Esophagus squamous epithelium (tissue), 4 donors: Measurements from ENCODE around the gene RILPL1.

Source experiments
- CTCF ChIP-seq, 6 experiments: fragments of 450-650 bp in 4 of 6; fragments of 200-600 bp in 2 of 6; sonication (generic) in 2 of 6; IDR thresholded peaks; one replicate each; pipeline ENCODE4 v1.5.1; 2016 to 2019; ENCODE audit warnings: antibody characterized with exemption in 6 of 6, mild to moderate bottlenecking in 4 of 6, moderate library complexity in 4 of 6
- POLR2A ChIP-seq, 4 donors: fragments of 450-650 bp; IDR thresholded peaks; one replicate each; pipeline ENCODE4 v1.6.1; 2017; ENCODE audit warnings: antibody characterized with exemption in 4 of 4, mild to moderate bottlenecking in 4 of 4, moderate library complexity in 3 of 4

DNA sequence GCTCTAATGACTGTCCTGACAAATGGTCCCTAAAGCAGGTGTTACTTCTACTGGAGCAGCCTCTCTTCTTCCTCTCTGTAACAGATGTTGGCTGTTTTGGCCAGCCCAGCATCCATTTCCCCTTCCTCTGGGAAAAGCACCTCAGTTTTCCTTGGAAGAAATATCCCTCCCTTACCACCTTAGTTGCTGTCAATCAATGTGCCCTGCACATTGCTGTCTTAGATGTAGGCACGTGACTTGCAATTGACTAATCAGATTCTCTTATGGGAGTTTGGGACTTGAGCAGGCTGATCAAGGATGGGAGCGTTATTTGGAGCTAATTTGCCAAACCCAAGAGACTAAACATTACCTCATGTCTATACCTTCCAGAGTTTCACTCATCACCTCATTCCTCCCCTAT is 38.9 kb upstream of the RILPL1 start:
- TF ChIP-seq CTCF (IDR thresholded peaks at IDR 0.05), result no peak
- TF ChIP-seq POLR2A (IDR thresholded peaks at IDR 0.05), result no peak
